ENCODE results near the gene ATP9A. TPM values are rescaled to one million over a fixed set of nuclear protein-coding genes. Genes with fewer than 3 reads are reported as not detected.

ATP9A gene
- total and polyA plus RNA-seq, 3 donors from 2014 or later: 46.4 to 128 (median 89.3) TPM

DNA sequence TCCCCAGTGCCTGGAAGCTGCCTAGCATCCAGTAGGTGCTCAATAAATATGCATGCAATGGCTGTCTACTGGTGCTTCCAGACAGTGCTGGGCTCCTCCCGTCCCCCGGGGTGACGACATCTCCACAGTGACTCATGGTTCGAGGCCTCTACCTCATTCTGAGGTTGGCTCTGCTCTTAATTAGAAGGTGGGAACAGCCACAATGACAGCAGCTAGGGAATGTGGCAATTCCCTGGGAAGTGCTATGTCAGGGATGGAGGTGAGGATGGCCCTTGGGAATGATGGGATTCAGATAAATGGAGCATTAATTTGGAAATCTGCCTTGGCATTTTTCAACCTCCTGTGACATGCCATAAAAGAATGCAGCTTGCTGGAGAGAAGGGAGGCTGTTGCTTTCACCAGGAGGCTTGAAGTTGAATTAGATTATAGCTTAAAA is 182.2 kb downstream of the ATP9A start:
- 90 to 95% methylated on average over 4 of the region's 4 CpGs for WGBS, 2 donors
- no peaks in the 10 kb centered on the region for H3K36me3 ChIP-seq (ENCODE audit: low read depth, missing control alignments)
- TF ChIP-seq, protein P1, sequence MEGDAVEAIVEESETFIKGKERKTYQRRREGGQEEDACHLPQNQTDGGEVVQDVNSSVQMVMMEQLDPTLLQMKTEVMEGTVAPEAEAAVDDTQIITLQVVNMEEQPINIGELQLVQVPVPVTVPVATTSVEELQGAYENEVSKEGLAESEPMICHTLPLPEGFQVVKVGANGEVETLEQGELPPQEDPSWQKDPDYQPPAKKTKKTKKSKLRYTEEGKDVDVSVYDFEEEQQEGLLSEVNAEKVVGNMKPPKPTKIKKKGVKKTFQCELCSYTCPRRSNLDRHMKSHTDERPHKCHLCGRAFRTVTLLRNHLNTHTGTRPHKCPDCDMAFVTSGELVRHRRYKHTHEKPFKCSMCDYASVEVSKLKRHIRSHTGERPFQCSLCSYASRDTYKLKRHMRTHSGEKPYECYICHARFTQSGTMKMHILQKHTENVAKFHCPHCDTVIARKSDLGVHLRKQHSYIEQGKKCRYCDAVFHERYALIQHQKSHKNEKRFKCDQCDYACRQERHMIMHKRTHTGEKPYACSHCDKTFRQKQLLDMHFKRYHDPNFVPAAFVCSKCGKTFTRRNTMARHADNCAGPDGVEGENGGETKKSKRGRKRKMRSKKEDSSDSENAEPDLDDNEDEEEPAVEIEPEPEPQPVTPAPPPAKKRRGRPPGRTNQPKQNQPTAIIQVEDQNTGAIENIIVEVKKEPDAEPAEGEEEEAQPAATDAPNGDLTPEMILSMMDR (IDR thresholded peaks at IDR 0.05): no peak
- no peak for TF ChIP-seq POLR2A (IDR thresholded peaks at IDR 0.05)
- no peaks in the 10 kb centered on the region for H3K27me3 ChIP-seq
- intact Hi-C loops (cut with DNase I; ENCODE audit: low total_unique reads): no loop called here
- no peak overlapping the region for H3K4me3 ChIP-seq
- no peaks in the 10 kb centered on the region for H3K9me3 ChIP-seq
- H3K4me1 ChIP-seq: no peaks in the 10 kb centered on the region
- H3K27ac ChIP-seq: no peak overlapping the region
- DNase-seq: no peak

DNA sequence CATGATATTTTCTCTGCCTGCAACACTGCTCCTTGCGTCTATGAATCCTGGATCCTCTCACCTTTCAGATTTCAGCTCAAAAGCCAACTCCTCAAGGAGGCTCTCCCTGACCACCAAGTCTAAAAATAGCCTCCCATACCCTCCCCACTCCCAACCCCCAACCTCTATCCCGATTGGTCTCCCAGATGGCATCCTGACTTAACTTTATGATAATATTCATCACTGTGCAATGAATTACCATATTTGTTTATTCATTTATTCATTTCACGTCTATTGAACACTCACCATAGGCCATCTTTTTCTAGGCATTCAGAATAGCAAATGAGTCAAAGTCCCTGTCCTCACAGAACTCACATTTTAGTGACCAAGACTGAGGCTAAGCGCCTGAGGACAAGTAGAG is 183.0 kb downstream of the ATP9A start:
- Histone ChIP-seq H3K9me3 (no peaks in the 10 kb centered on the region), H3K4me1 (no peaks in the 10 kb centered on the region), H3K4me3 (no peak overlapping the region), H3K36me3 (ENCODE audit: low read depth, missing control alignments) (no peaks in the 10 kb centered on the region), H3K27ac (no peak overlapping the region), H3K27me3 (no peaks in the 10 kb centered on the region)
- 87 to 88% methylated on average over 4 of the region's 4 CpGs for WGBS, 2 donors
- intact Hi-C loops (cut with DNase I; ENCODE audit: low total_unique reads): no loop called here
- TF ChIP-seq, protein P1 (IDR thresholded peaks at IDR 0.05): no peak
- TF ChIP-seq POLR2A (IDR thresholded peaks at IDR 0.05): no peak
- DNase-seq: no peak

DNA sequence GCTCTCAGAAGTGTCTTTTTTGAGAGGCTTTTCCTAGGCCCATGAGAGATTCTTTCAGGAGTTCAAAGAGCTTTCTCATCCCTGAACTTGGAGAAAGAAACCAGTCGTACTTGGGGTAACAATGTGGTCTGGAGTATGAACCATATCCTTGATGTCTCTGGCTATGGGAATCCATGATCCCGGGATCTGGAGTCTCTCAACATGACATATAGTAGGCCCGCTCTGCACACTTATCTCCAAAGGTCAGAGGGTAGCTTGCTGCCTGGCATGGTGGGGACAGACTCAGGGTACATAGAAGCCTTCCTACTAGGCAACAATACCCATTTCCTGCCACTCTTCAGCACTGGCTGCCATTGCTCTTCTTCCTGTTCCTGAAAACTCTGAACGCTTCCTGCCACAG is 183.5 kb downstream of the ATP9A start:
- Histone ChIP-seq H3K4me3 (no peak overlapping the region), H3K27me3 (no peaks in the 10 kb centered on the region), H3K4me1 (no peaks in the 10 kb centered on the region), H3K27ac (no peak overlapping the region), H3K9me3 (no peaks in the 10 kb centered on the region), H3K36me3 (ENCODE audit: low read depth, missing control alignments) (no peaks in the 10 kb centered on the region)
- WGBS, 2 donors: 84 to 91% methylated on average over 4 of the region's 4 CpGs
- intact Hi-C loops (cut with DNase I; ENCODE audit: low total_unique reads): no loop called here
- no peak for DNase-seq
- no peak for TF ChIP-seq POLR2A (IDR thresholded peaks at IDR 0.05)
- TF ChIP-seq, protein P1 (IDR thresholded peaks at IDR 0.05): no peak

DNA sequence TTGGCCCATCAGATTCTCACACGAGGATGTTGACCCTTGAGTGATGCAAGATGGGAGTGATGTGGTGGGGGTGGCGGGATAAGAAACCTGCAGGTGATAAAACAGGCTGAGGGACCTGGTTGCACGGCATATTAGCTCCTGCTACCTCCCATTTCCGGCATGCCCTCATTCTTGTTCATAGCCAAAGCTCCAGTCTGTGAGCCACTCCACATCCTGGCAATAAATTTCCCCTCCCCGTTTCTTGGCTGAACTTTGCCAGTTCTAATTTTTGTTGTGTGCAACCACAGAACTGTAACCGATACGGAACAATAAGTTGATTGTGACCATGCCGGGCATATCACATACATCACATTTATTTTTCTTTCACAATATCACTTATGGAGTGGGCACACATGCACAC is 184.1 kb downstream of the ATP9A start:
- no peak for DNase-seq
- Histone ChIP-seq H3K36me3 (ENCODE audit: low read depth, missing control alignments) (no peaks in the 10 kb centered on the region), H3K4me1 (no peaks in the 10 kb centered on the region), H3K27ac (no peak overlapping the region), H3K27me3 (no peaks in the 10 kb centered on the region), H3K4me3 (no peak overlapping the region), H3K9me3 (no peaks in the 10 kb centered on the region)
- intact Hi-C loops (cut with DNase I; ENCODE audit: low total_unique reads): no loop called here
- 77 to 81% methylated on average over 8 of the region's 8 CpGs for whole genome bisulfite sequencing, 2 donors
- no peak for TF ChIP-seq POLR2A (IDR thresholded peaks at IDR 0.05)
- TF ChIP-seq, protein P1 (IDR thresholded peaks at IDR 0.05): no peak

DNA sequence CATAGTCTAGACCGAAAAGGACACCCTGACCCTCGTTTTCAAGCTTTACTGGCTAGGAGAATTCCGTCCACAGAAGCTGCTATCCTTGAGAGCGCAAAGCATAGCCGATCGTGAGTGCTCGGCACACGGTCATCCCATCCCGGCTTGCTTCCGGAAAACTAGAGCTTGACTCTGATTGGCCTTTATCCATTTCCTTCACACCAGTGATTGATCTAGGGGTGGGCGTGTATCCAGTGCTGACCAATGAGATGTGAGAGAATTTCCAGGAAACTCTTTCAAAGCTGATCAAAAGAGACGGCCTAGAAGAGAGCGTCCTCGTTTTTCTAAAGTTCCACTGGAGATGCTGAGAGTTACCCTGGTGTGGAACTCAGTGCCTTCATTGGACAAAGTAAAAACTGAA is 184.7 kb downstream of the ATP9A start:
- intact Hi-C loops (cut with DNase I; ENCODE audit: low total_unique reads): no loop called here
- Histone ChIP-seq H3K4me1 (no peaks in the 10 kb centered on the region), H3K4me3 (no peak overlapping the region), H3K9me3 (no peaks in the 10 kb centered on the region), H3K36me3 (ENCODE audit: low read depth, missing control alignments) (no peaks in the 10 kb centered on the region), H3K27ac (no peak overlapping the region), H3K27me3 (no peaks in the 10 kb centered on the region)
- peak; percentile 35 for DNase-seq
- TF ChIP-seq, protein P1 (IDR thresholded peaks at IDR 0.05): no peak
- no peak for TF ChIP-seq POLR2A (IDR thresholded peaks at IDR 0.05)
- WGBS, 2 donors: 55 to 69% methylated on average over 14 of the region's 14 CpGs

Measured in testis (tissue), 3 donors.